ENCODE data around the gene RAMP3.

GRCh38 chr7:45159296-45159695 lies 1.7 kb downstream of the RAMP3 start:
- TF ChIP-seq POLR2AphosphoS5 (IDR thresholded peaks at IDR 0.05; ENCODE audit: borderline replicate concordance, low read depth, low read length) (no peak), EZH2 (IDR thresholded peaks at IDR 0.05) (no peak)

All from SK-N-MC (cell line).